Brain microvascular endothelial cell (primary cell): Measurements from ENCODE around the gene DOCK1.

Source experiments
- DNase-seq: peaks from one replicate; pipeline ENCODE4 v3.0.0-alpha.2; 2020
- H3K27ac ChIP-seq: fragments of 250-450 bp; sonication (Bioruptor Pico); 2 replicates; pipeline ENCODE4 v1.5.1; 2020; ENCODE audit warnings: mild to moderate bottlenecking, moderate library complexity
- H3K27me3 ChIP-seq: fragments of 250-450 bp; sonication (Bioruptor Pico); replicated peaks from 2 replicates; pipeline ENCODE4 v1.5.1; 2020; ENCODE audit warnings: mild to moderate bottlenecking
- H3K36me3 ChIP-seq: fragments of 250-450 bp; sonication (Bioruptor Pico); replicated peaks from 2 replicates; pipeline ENCODE4 v1.5.1; 2020; ENCODE audit warnings: mild to moderate bottlenecking
- H3K4me3 ChIP-seq: 2 replicates; pipeline ENCODE4 v1.5.1; 2011; ENCODE audit warnings: low read depth, mild to moderate bottlenecking, control low read depth, low read length, moderate library complexity
- CTCF ChIP-seq: IDR thresholded peaks from 2 replicates; pipeline ENCODE4 v1.5.1; 2011; ENCODE audit warnings: low read depth, mild to moderate bottlenecking, moderate library complexity, low read length, control low read depth, inconsistent platforms; ENCODE audit errors: missing control alignments
- in situ Hi-C: cut with HindIII; loops from 2 replicates; pipeline ENCODE4 v1.10.0; 2017; ENCODE audit warnings: low sequenced_read_pairs, low pct_ligation_motif_present

DOCK1 gene

DNA sequence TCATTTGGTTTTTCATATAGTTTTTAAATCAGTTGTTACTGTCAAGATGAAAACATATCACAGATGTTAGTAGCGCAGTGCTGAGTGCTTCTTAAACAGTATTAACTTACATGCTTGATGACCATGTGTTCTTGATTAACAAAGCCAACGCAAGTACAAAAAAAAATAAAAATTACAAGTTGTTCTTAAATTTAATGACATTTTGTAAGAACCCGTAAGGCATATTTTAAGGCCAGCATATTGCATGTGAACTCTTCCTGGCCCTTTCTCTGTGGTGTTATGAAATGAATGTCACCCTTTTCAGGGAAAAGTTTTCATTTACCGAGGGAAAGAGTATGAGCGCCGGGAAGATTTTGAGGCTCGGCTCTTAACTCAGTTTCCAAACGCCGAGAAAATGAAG is 503.5 kb downstream of the DOCK1 start:
- Histone ChIP-seq H3K27me3 (no peaks in the 10 kb centered on the region), H3K27ac (no peak overlapping the region), H3K36me3 (peaks cover 5% of the 10 kb centered on the region), H3K4me3 (no peak overlapping the region)
- no peak for DNase-seq
- TF ChIP-seq CTCF = no peak
- in situ Hi-C loops = no loop called here

GRCh38 chr10:127410030-127410429 is 504.8 kb downstream of the DOCK1 start:
- Histone ChIP-seq H3K4me3 (no peak overlapping the region), H3K27me3 (no peaks in the 10 kb centered on the region), H3K36me3 (peaks cover 5% of the 10 kb centered on the region), H3K27ac (no peak overlapping the region)
- no peak for DNase-seq
- in situ Hi-C loops = no loop called here
- no peak for TF ChIP-seq CTCF

- H3K27ac ChIP-seq = no peak overlapping the region
- no peaks in the 10 kb centered on the region for H3K27me3 ChIP-seq
- no peak overlapping the region for H3K4me3 ChIP-seq
- TF ChIP-seq CTCF = no peak
- no peak for DNase-seq
- in situ Hi-C loops = no loop called here
- peaks cover 5% of the 10 kb centered on the region for H3K36me3 ChIP-seq
Observed at GRCh38 chr10:127411062-127411461, 505.8 kb downstream of the DOCK1 start.

DNA sequence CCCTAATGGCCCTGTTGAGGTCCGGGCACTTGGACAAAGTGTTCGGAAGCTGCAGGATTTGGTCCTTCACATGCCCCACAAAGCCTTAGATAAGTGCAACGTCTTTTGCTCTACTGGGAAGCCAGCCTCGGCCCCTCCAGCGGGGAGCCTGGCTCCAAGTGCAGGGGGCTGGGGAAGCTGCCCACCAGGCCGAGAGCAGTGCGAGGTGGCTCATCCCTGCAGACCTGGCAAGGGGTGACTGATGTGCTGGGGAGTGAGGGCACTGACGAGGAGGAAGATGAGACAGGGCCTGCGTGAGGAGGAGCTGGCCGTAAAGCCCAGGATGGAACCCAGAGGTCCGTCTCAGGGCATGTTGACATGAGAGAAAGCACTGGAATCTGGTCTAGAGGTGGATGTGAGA is 508.1 kb downstream of the DOCK1 start:
- H3K4me3 ChIP-seq = no peak overlapping the region
- H3K27me3 ChIP-seq = no peaks in the 10 kb centered on the region
- in situ Hi-C loops = no loop called here
- H3K36me3 ChIP-seq = peaks cover 5% of the 10 kb centered on the region
- no peak for TF ChIP-seq CTCF
- DNase-seq = no peak
- no peak overlapping the region for H3K27ac ChIP-seq

- DNase-seq = no peak
- Histone ChIP-seq H3K27ac (no peak overlapping the region), H3K4me3 (no peak overlapping the region), H3K36me3 (peaks cover 7% of the 10 kb centered on the region), H3K27me3 (no peaks in the 10 kb centered on the region)
- TF ChIP-seq CTCF = no peak
- in situ Hi-C loops = no loop called here
Observed at GRCh38 chr10:127414024-127414423, 508.8 kb downstream of the DOCK1 start.

DNA sequence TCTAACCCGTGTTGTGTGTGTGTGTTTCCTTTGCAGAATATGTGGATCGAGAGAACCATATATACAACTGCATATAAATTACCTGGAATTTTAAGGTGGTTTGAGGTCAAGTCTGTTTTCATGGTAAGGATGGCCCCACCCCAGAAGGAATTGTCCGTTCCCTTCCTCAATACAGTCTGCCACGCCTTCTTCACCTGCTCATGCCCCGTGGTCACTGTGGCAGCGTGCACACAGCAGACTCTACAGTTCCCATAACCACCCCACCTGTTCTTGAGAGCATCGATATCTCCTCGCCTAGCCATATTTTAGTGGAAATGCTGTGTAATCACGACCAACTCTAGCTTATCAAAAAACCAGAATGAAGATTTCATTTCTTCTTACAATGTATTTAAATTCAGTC is 509.9 kb downstream of the DOCK1 start:
- in situ Hi-C loops = no loop called here
- Histone ChIP-seq H3K27me3 (no peaks in the 10 kb centered on the region), H3K27ac (no peak overlapping the region), H3K36me3 (peaks cover 7% of the 10 kb centered on the region), H3K4me3 (no peak overlapping the region)
- TF ChIP-seq CTCF = no peak
- DNase-seq = no peak
